HG03575 (cell line): ENCODE results near the gene PAQR3.

ENCODE experiments used
- ATAC-seq: cut with Tn5 transposase; IDR thresholded peaks from one replicate; pipeline ENCODE4 v1.9.1; 2021; ENCODE audit not compliant: unreplicated experiment, insufficient number of reproducible peaks, low FRiP score; ENCODE audit errors: extremely low read depth

Gene PAQR3

DNA sequence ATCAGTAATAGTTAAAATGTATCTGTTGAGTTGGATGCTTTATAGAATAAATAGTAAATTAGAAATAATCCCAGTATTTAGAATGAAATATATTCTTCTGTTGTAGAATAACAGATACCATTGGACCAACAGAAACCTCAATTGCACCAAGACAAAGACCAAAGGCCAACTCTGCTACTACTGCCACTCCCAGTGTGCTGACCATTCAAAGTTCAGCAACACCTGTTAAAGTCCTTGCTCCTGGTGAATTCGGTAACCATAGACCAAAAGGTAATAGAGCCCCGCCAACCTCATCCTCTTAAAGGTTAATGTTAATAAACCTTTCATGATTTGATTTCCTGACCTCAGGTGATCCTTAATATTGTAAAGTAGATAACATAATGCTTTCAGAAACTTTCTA, 73.8 kb downstream of the PAQR3 start:
- no peak for ATAC-seq

DNA sequence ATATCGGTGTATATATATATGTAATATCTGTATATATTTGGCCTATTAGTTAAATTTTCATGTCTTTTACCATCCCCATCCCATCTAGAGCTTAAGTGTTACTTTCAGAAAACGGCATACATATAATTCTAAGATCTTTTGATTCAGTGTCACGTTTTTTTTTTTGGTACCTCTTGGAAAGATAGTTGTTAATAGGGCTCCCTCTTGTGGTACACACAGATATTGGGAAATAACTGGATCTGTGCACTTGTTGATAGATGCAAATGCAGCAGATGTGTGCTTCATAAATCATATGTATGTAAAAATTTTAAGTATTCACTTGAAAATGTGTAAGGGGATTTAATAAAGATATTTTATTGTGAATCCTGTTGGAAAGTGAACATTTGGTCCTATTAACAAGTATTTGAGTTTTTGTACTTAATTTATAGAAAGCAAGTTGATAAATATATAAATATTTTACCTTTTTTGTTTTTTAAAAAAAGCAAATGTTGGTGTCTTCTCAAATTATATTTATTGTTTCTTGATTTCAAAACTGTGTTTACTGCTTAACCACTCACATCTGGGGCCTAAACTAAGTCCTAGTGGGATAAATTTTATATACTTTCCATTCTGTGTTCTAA, 74.7 kb downstream of the PAQR3 start:
- ATAC-seq, result no peak

DNA sequence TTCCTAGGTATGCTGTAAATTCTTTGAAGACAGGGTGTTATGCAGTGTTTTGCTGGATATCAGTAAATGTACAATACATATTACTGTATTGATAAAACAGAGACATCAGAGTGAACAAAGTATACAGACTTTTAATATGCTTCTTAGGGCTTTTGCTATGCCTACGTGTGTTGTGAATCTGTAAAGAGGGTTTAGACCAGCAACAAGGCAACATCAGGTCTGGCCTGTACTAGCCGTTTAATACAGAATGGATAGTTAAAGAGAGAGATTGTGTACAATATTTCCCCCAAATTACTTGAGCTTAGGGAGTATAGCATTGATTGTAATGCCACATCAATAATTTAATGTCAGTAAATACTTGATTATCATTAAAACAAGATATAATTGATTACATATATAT, 75.2 kb downstream of the PAQR3 start:
- no peak for ATAC-seq

DNA sequence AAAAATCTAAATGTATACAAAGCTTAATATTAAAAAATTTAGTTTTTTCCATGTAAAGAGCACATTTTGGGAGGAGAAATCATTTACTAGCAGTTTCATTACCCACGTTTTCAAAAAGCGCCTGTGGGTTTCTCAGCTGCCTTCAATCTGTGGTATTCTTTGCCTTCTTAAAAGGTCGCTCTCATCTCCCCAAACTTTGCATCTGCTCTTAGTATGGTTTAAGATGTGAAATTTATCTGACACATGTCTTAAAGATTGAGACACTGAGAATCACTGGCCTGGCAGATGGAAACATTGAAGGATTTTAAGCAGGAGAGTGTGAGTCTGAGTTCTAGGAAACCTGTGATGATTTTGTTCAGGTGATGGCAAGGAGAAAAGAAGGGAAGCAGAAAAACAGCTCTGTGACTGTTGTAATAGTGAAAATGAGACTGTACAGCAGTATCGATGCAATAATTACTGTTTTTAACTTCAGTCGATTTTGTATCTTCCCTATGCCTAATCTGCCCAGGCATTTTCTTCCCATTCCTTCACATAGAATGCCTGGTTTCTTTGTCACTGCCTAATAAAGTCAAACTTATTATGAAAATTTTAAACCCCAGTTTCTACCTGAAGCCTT, 75.9 kb downstream of the PAQR3 start:
- ATAC-seq, result no peak

DNA sequence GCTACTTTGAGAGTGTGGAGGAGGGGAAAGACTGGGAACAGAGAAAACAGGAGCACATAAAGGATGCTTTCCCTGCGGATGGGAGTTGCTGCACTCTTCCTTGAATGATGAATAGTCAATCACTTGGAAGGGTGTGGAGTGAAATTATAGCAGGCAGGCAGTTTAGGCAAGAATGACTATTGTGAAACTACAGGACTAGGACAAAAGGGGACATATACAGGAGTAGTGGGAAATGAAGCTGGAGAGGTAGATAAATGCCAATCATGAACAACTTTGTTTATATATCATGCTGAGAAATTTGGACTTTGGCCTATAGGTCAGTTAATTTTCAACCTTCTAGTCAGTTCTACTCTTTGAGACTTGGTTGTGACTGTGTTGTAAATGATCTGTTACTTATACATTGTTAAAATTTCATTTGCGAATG, 76.9 kb downstream of the PAQR3 start:
- ATAC-seq, result no peak
